ENCODE results near the gene CDH11. TPM values are rescaled to one million over a fixed set of nuclear protein-coding genes. Genes with fewer than 3 reads are reported as not detected.

Gene CDH11
- total RNA-seq, 1 experiment from 2014 or later = 5.4 TPM

DNA sequence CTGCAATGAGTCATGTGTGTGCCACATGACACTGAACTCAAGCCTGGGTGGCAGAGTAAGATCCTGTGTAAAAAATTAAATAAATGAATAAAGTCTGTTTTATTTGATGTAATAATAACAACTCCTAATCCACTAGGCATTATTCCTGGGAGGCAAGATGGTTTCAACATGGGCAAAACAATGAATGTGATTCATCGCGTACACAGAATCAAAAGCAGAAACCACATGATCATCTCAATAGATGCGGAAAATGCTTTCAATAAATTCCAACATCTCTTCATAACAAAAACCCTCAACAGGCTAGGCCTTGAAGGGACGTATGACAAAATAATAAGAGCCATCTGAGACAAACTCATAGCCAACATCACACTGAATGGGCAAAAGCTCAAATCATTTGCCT lies 195.4 kb downstream of the CDH11 start:
- no peaks in the 10 kb centered on the region for H4K20me1 ChIP-seq (ENCODE audit: control insufficient read depth, insufficient read depth, insufficient read length)
- no peak overlapping the region for H3K14ac ChIP-seq (ENCODE audit: insufficient read depth, low read length)
- no peak overlapping the region for H4K8ac ChIP-seq (replicated peaks; ENCODE audit: insufficient read length, low read depth, low read length)
- peaks cover 18 to 23% of the 10 kb centered on the region in 2 experiments for H3K9me3 Mint-ChIP-seq
- no peaks in the 10 kb centered on the region for H3K4me1 ChIP-seq (ENCODE audit: insufficient read depth, low read length)
- DNase-seq = no peak
- no peak overlapping the region for H3T11ph ChIP-seq (ENCODE audit: low read length)
- H3K4me2 ChIP-seq (ENCODE audit: insufficient read depth, insufficient read length, low read length) = no peak overlapping the region
- WGBS (ENCODE audit: extremely low coverage, insufficient read length, low lambda C conversion rate) = no CpG with 5 or more reads among the region's 4 CpGs
- no peak overlapping the region for H2BK15ac ChIP-seq (ENCODE audit: low read depth, low read length)
- no peak overlapping the region for H2BK12ac ChIP-seq (ENCODE audit: insufficient read length, low read depth, low read length)
- H3K23me2 ChIP-seq (ENCODE audit: insufficient read length, low read depth, low read length, poor library complexity, severe bottlenecking) = no peaks in the 10 kb centered on the region
- no peak overlapping the region for H2AK5ac ChIP-seq (ENCODE audit: insufficient read length, low read length)
- no peak overlapping the region for H2BK5ac ChIP-seq (ENCODE audit: insufficient read length, low read length)
- TF ChIP-seq, protein P1, sequence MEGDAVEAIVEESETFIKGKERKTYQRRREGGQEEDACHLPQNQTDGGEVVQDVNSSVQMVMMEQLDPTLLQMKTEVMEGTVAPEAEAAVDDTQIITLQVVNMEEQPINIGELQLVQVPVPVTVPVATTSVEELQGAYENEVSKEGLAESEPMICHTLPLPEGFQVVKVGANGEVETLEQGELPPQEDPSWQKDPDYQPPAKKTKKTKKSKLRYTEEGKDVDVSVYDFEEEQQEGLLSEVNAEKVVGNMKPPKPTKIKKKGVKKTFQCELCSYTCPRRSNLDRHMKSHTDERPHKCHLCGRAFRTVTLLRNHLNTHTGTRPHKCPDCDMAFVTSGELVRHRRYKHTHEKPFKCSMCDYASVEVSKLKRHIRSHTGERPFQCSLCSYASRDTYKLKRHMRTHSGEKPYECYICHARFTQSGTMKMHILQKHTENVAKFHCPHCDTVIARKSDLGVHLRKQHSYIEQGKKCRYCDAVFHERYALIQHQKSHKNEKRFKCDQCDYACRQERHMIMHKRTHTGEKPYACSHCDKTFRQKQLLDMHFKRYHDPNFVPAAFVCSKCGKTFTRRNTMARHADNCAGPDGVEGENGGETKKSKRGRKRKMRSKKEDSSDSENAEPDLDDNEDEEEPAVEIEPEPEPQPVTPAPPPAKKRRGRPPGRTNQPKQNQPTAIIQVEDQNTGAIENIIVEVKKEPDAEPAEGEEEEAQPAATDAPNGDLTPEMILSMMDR (conservative IDR thresholded peaks at IDR 0.05) = no peak
- no peak overlapping the region for H3K4ac ChIP-seq (ENCODE audit: low read depth, low read length)
- H3K27me3 Mint-ChIP-seq (ENCODE audit: low read depth) = no peaks in the 10 kb centered on the region
- no peaks in the 10 kb centered on the region for H3K79me2 ChIP-seq (ENCODE audit: insufficient read depth, low read length)
- no peak overlapping the region for H3K27ac ChIP-seq (ENCODE audit: insufficient read length, low read depth, low read length)
- no peak overlapping the region for H3K4me3 Mint-ChIP-seq
- no peaks in the 10 kb centered on the region for H3K9me3 ChIP-seq (ENCODE audit: control insufficient read depth, low read depth, low read length)
- H2BK20ac ChIP-seq (ENCODE audit: low read depth, low read length, poor library complexity, severe bottlenecking) = no peak overlapping the region
- no peak overlapping the region for H3K18ac ChIP-seq (ENCODE audit: insufficient read length, low read depth, low read length)
- H3K23ac ChIP-seq (ENCODE audit: insufficient read length, low read depth, low read length) = no peak overlapping the region
- H2BK120ac ChIP-seq (ENCODE audit: low read depth, low read length, poor library complexity, severe bottlenecking) = no peak overlapping the region
- H4K5ac ChIP-seq (ENCODE audit: insufficient read length, low read depth, low read length) = no peak overlapping the region
- no peak overlapping the region for H2AFZ ChIP-seq (ENCODE audit: low read length)
- no peak overlapping the region for H3K9ac ChIP-seq (ENCODE audit: extremely low read depth, insufficient read length, low read length)
- no peak overlapping the region for H4K91ac ChIP-seq (ENCODE audit: insufficient read length, low read depth, low read length)
- peaks cover 7 to 18% (median 14%) of the 10 kb centered on the region in 3 experiments for H3K36me3 Mint-ChIP-seq (ENCODE audit: insufficient read depth in 1 of 3, low read depth in 3 of 3)
- H3K56ac ChIP-seq (ENCODE audit: insufficient read length, low read depth, low read length) = no peak overlapping the region
- no peaks in the 10 kb centered on the region for H3K4me1 Mint-ChIP-seq
- no peaks in the 10 kb centered on the region for H3K79me1 ChIP-seq (ENCODE audit: insufficient read depth, low read depth, low read length, poor library complexity, severe bottlenecking)
- no peaks in the 10 kb centered on the region for H3K27me3 ChIP-seq (ENCODE audit: insufficient read depth, low read length)
- H3K27ac Mint-ChIP-seq = no peak overlapping the region
